K562 (cell line): ENCODE data around the gene ABLIM1. TPM values are rescaled to one million over a fixed set of nuclear protein-coding genes. Genes with fewer than 3 reads are reported as not detected.

Source experiments
- ATAC-seq: fragments of 200-7000 bp; cut with Tn5 transposase; 3 replicates; pipeline ENCODE4 v1.9.1; 2020; ENCODE audit warnings: moderate library complexity
- BruUV-seq: library from RNA; stranded (reverse); fragments of 400-500 nt; replicated peaks from 2 replicates; lab custom pipeline; 2021; lab: Mats Ljungman, UMichigan
- CTCF ChIA-PET: fragments of 300-600 bp; formaldehyde crosslinking; extraction: SDS; loops from one replicate; lab custom pipeline; 2021; ENCODE audit warnings: low intra/inter-chr PET ratio; lab: Yijun Ruan, JAX
- POLR2A ChIA-PET: fragments of 300-600, 350-650 bp; sonication (Branson Sonifier 250); formaldehyde crosslinking; extraction: SDS; loops from one replicate; lab custom pipeline; 2021; ENCODE audit warnings: antibody characterized with exemption, inconsistent platforms; lab: Yijun Ruan, JAX
- DNase-seq, 4 experiments: peaks; one replicate each; pipeline versions ENCODE4 v3.0.0 to v3.0.0-alpha.2; 2011 to 2018; ENCODE audit warnings: low spot score in 3 of 4, mixed read lengths in 3 of 4; ENCODE audit errors: extremely low read depth in 1 of 4
- FAIRE-seq: peaks from 2 replicates; lab custom pipeline; 2011; peaks lifted over from hg19 to GRCh38; lab: Jason Lieb, UNC
- H2AFZ ChIP-seq: 2 replicates; pipeline ENCODE4 v1.6.0; 2011; ENCODE audit warnings: low read depth, low read length, control low read depth, inconsistent platforms
- H3K27ac ChIP-seq: fragments of 200-600 bp; 3 replicates; pipeline ENCODE4 v1.8.0; 2011; ENCODE audit warnings: low read depth, mild to moderate bottlenecking, control low read depth, inconsistent platforms, low read length, moderate library complexity, mixed read lengths; ENCODE audit errors: extremely low read depth
- H3K27me3 ChIP-seq, 2 experiments: fragments of 300-600 bp in 1 of 2; 2 replicates in 1 of 2; 3 replicates in 1 of 2; pipeline versions ENCODE4 v1.6.0 to v1.8.0; 2011; ENCODE audit warnings: inconsistent platforms in 2 of 2, low read length in 2 of 2, mild to moderate bottlenecking in 1 of 2, mixed read lengths in 1 of 2, moderate library complexity in 1 of 2; ENCODE audit not compliant: control insufficient read depth in 2 of 2, insufficient read depth in 2 of 2
- H3K36me3 ChIP-seq: fragments of 300-600 bp; 3 replicates; pipeline ENCODE4 v1.8.0; 2011; ENCODE audit warnings: mild to moderate bottlenecking, low read length, inconsistent platforms; ENCODE audit not compliant: control insufficient read depth, insufficient read depth
- H3K4me1 ChIP-seq, 2 experiments: fragments of 200-600 bp in 1 of 2; replicated peaks in 1 of 2; 2 replicates in 1 of 2; 3 replicates in 1 of 2; pipeline versions ENCODE4 v1.5.1 to v1.8.0; 2011; ENCODE audit warnings: inconsistent platforms in 2 of 2, low read length in 2 of 2, mild to moderate bottlenecking in 1 of 2, mixed read lengths in 1 of 2, moderate library complexity in 1 of 2; ENCODE audit not compliant: control insufficient read depth in 2 of 2, insufficient read depth in 2 of 2
- H3K4me2 ChIP-seq: 2 replicates; pipeline ENCODE4 v1.6.1; 2011; ENCODE audit warnings: low read length, control low read depth, inconsistent platforms, mixed read lengths; ENCODE audit not compliant: insufficient read depth
- H3K4me3 ChIP-seq: fragments of 200-600 bp; sonication (generic), shearing (Covaris generic); 2 replicates; pipeline ENCODE4 v1.5.1; 2016; ENCODE audit warnings: control low read depth, inconsistent platforms
- H3K79me2 ChIP-seq: fragments of 200-600 bp; 3 replicates; pipeline ENCODE4 v1.8.0; 2011; ENCODE audit warnings: low read length, inconsistent platforms; ENCODE audit not compliant: control insufficient read depth, insufficient read depth
- H3K9ac ChIP-seq, 2 experiments: 2 replicates each; pipeline versions ENCODE4 v1.6.0 to v1.6.1; 2011; ENCODE audit warnings: low read depth in 2 of 2, low read length in 2 of 2, control low read depth in 1 of 2, inconsistent platforms in 1 of 2, mild to moderate bottlenecking in 1 of 2, mixed read lengths in 1 of 2; ENCODE audit not compliant: insufficient read depth in 1 of 2
- H3K9me1 ChIP-seq: one replicate; pipeline ENCODE4 v1.6.0; 2011; ENCODE audit warnings: inconsistent platforms, mild to moderate bottlenecking, low read length, moderate library complexity; ENCODE audit not compliant: control insufficient read depth, insufficient read depth
- H3K9me3 ChIP-seq: replicated peaks from 2 replicates; pipeline ENCODE4 v1.5.1; 2011; ENCODE audit warnings: low read depth, low read length, inconsistent platforms; ENCODE audit not compliant: control insufficient read depth, insufficient read depth
- H4K20me1 ChIP-seq: replicated peaks from 2 replicates; pipeline ENCODE4 v1.6.1; 2011; ENCODE audit warnings: low read length, inconsistent platforms, mixed read lengths; ENCODE audit not compliant: control insufficient read depth, insufficient read depth
- CBFA2T3 ChIP-seq: fragments of 450-650 bp; IDR thresholded peaks from 2 replicates; pipeline ENCODE4 v1.6.1; 2017
- CBX2 ChIP-seq: fragments of 200-600 bp; sonication (generic); IDR thresholded peaks from one replicate; pipeline ENCODE4 v1.6.1; 2012; ENCODE audit warnings: mild to moderate bottlenecking, low read length, inconsistent platforms; ENCODE audit not compliant: insufficient read depth, poor library complexity, severe bottlenecking
- JUN ChIP-seq, 2 experiments: sonication (generic) in 1 of 2; formaldehyde crosslinking in 1 of 2; IDR thresholded peaks; 2 replicates each; pipeline versions ENCODE4 v1.6.1 to v1.8.0; 2012 to 2022; ENCODE audit warnings: borderline replicate concordance in 2 of 2, mild to moderate bottlenecking in 2 of 2, improper control_type of control experiment in 1 of 2, low read depth in 1 of 2, low read length in 1 of 2, missing genetic modification reagents in 1 of 2
- KAT8 ChIP-seq: fragments of 450-650 bp; IDR thresholded peaks from 2 replicates; pipeline ENCODE4 v1.6.1; 2016; ENCODE audit warnings: low read depth, mild to moderate bottlenecking
- POLR2G ChIP-seq: fragments of 200-400 bp; formaldehyde crosslinking; IDR thresholded peaks from 2 replicates; pipeline ENCODE4 v1.6.1; 2017; ENCODE audit warnings: low read depth, mild to moderate bottlenecking, antibody characterized with exemption, low read length, moderate library complexity
- ZNF384 ChIP-seq: IDR thresholded peaks from 2 replicates; pipeline ENCODE4 v1.6.1; 2012; ENCODE audit warnings: low read depth, low read length, improper control_type of control experiment
- ZNF583 ChIP-seq: fragments of 250-450 bp; sonication (Bioruptor Pico); IDR thresholded peaks from 2 replicates; pipeline ENCODE4 v1.4.0; 2020
- ZNF785 ChIP-seq: fragments of 250-450 bp; sonication (Bioruptor Pico); IDR thresholded peaks from 2 replicates; pipeline ENCODE4 v1.4.0; 2020; ENCODE audit warnings: mild to moderate bottlenecking
- WGBS: fragments of 100-300 bp; shearing (Covaris generic); methylation state at CpG from one replicate; pipeline ENCODE4 v1.1.6; 2016; ENCODE audit warnings: low coverage, mixed read lengths; ENCODE audit not compliant: insufficient coverage; ENCODE audit errors: missing lambda C conversion rate; 5-methylcytosine and 5-hydroxymethylcytosine counted together
- in situ Hi-C: fragments of 300-500 bp; cut with MboI; formaldehyde crosslinking; loops from 4 replicates; pipeline ENCODE4 v1.15.0; 2018; ENCODE audit warnings: inconsistent platforms, mixed read lengths
- intact Hi-C: fragments of 100-400 bp; cut with micrococcal nuclease; formaldehyde crosslinking; loops from 2 replicates; pipeline ENCODE4 v1.14.2; 2022
- polyA plus RNA-seq, 8 experiments: library from polyadenylated mRNA; depleted of rRNA in 4 of 8; stranded (reverse) in 5 of 8; unstranded in 3 of 8; fragments of >200 nt; fragmentation: Nextera tagmentation in 2 of 8; fragmentation: Illumina TruSeq in 1 of 8; extraction: Ambion mirVana in 2 of 8; extraction: Trizol in 1 of 8; gene quantifications; 2 replicates each; pipeline versions ENCODE4 v1.2.1 to v1.2.3, GENCODE V29; 2011 to 2014; ENCODE audit warnings: inconsistent platforms in 1 of 8, missing spikeins in 1 of 8
- total RNA-seq, 7 experiments: library from RNA; depleted of rRNA in 6 of 7; stranded (reverse); fragments of >200 nt in 6 of 7; fragmentation: Illumina TruSeq in 2 of 7; extraction: Trizol in 2 of 7; gene quantifications; 2 replicates each; pipeline versions ENCODE4 v1.2.1 to v1.2.3, GENCODE V29; 2011 to 2021; ENCODE audit warnings: low replicate concordance in 1 of 7

ABLIM1 gene
- total and polyA plus RNA-seq, 9 of the 15 experiments (the other 6 are each of a cell fraction or from before 2014, with no cell fraction given) = 0.07 to 0.49 (median 0.14) TPM; not detected in 6

DNA sequence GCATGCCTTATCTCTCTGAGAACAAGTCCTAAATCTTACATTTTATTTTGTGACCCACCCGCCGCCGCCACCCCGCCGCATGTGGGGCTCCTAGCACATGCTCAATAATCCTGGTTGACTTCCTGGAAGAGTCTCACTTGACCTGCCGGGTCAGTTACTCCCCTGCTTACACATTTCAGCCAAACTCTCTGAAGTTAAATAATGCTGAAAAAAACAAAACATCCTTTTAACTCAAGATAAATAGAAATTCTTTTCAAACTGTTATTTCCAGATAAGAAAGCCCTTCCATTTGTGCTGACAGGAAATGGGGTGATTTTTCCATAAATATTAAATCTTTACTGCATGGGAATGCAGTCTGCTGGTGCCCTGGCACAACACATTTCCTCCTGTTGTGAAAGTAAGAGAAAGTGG is 123.5 kb downstream of the ABLIM1 start:
- no peaks in the 10 kb centered on the region for H3K4me1 ChIP-seq
- no peak overlapping the region for H3K4me3 ChIP-seq
- DNase-seq (no peak), ATAC-seq (no peak), FAIRE-seq (no peak)
- peaks cover 0 to under 1% of the 10 kb centered on the region in 2 experiments; a peak in 1 of 5 replicates for H3K27me3 ChIP-seq
- no peak overlapping the region for H3K4me2 ChIP-seq
- POLR2A ChIA-PET = no interaction called here
- intact Hi-C loops (no loop called here), in situ Hi-C loops (no loop called here)
- TF ChIP-seq POLR2G (no peak), ZNF384 (no peak), JUN (IDR thresholded peaks at IDR 0.05; ENCODE audit: borderline replicate concordance, low read depth, low read length) (no peak), JUN (CRISPR knock-in tag; IDR thresholded peaks at IDR 0.05; ENCODE audit: borderline replicate concordance) (no peak), ZNF785 (CRISPR knock-in tag) (no peak), KAT8 (no peak), CBX2 (no peak), ZNF583 (CRISPR knock-in tag) (no peak), CBFA2T3 (no peak)
- H3K79me2 ChIP-seq = no peaks in the 10 kb centered on the region
- H3K9ac ChIP-seq = no peak overlapping the region
- no peaks in the 10 kb centered on the region for H4K20me1 ChIP-seq
- H3K36me3 ChIP-seq = no peaks in the 10 kb centered on the region
- H3K27ac ChIP-seq = no peak overlapping the region
- 0% methylated on average over 6 of the region's 6 CpGs for WGBS
- H3K9me1 ChIP-seq = no peaks in the 10 kb centered on the region
- H2AFZ ChIP-seq = no peak overlapping the region
- CTCF ChIA-PET = no interaction called here
- no TSS peak for BruUV-seq
- H3K9me3 ChIP-seq = no peaks in the 10 kb centered on the region
